Kidney epithelial cell (primary cell): ENCODE results near the gene PLCB1. TPM values are rescaled to one million over a fixed set of nuclear protein-coding genes. Genes with fewer than 3 reads are reported as not detected.
"Not testable (repeated sequence)": the region's sequence is repeated elsewhere in the genome, so short reads cannot be mapped to it uniquely, and the experiment has no call there.

Experiments
- DNase-seq: peaks from one replicate; pipeline ENCODE4 v3.0.0-alpha.2; 2010; ENCODE audit warnings: low read depth
- H3K27me3 ChIP-seq: 2 replicates; pipeline ENCODE4 v1.6.0; 2011; ENCODE audit warnings: low read length; ENCODE audit not compliant: control insufficient read depth, insufficient read depth
- H3K36me3 ChIP-seq: 2 replicates; pipeline ENCODE4 v1.5.1; 2011; ENCODE audit warnings: low read length; ENCODE audit not compliant: control insufficient read depth, insufficient read depth
- H3K4me3 ChIP-seq: 2 replicates; pipeline ENCODE4 v1.5.1; 2011; ENCODE audit warnings: low read depth, mild to moderate bottlenecking, control low read depth, low read length
- CTCF ChIP-seq: IDR thresholded peaks from 2 replicates; pipeline ENCODE4 v1.5.1; 2011; ENCODE audit warnings: mild to moderate bottlenecking, moderate library complexity, low read length, control low read depth, inconsistent platforms; ENCODE audit not compliant: insufficient read depth, poor library complexity, severe bottlenecking
- total RNA-seq: library from RNA; depleted of rRNA; stranded (reverse); fragments of >200 nt; gene quantifications from 2 replicates; pipeline ENCODE4 v1.2.3, GENCODE V29; 2015

Gene PLCB1
- total RNA-seq, 1 donor from 2014 or later = 5.1 TPM

DNA sequence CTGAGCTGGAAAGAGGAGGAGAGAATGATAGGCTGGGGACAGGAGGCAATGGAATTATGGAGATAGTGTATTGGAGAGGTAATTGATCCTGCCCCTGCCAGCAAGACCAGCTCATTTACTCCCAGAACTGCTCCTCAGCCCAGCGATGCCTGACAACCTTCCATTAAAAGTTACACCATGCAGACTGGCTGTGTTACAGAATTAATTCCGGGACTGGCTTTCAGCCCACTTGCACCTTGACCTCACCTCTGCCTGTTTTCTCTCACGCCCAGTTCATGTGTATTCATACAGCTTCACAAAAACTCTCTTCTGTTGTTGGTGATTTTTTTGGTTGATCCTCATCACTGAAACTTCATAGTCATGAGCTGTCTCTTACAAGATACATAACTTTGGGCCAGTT, 207.3 kb downstream of the PLCB1 start:
- DNase-seq = no peak
- Histone ChIP-seq H3K27me3 (no peaks in the 10 kb centered on the region), H3K4me3 (no peak overlapping the region), H3K36me3 (no peaks in the 10 kb centered on the region)
- no peak for TF ChIP-seq CTCF

DNA sequence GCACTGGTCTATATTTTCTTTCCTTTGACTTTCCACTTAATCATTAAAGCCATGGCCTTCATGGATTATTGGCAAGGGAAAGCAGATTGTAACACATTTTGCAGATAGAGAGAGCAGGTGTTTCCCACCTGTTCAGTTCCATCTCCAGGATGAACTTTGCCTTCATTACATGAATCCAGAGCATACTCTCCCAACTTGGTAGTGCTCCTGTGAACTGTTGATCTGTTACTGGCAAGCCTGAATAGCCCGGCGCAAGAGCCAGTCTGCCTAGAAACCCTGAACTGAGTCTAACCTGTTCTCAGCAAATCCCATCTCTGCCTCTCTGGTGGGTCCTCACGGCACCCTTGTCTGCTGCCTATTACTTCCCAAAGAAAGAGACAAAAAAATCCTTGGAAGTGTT, 210.3 kb downstream of the PLCB1 start:
- H3K27me3 ChIP-seq = no peaks in the 10 kb centered on the region
- no peak overlapping the region for H3K4me3 ChIP-seq
- no peak for DNase-seq
- TF ChIP-seq CTCF = no peak
- H3K36me3 ChIP-seq = no peaks in the 10 kb centered on the region

DNA sequence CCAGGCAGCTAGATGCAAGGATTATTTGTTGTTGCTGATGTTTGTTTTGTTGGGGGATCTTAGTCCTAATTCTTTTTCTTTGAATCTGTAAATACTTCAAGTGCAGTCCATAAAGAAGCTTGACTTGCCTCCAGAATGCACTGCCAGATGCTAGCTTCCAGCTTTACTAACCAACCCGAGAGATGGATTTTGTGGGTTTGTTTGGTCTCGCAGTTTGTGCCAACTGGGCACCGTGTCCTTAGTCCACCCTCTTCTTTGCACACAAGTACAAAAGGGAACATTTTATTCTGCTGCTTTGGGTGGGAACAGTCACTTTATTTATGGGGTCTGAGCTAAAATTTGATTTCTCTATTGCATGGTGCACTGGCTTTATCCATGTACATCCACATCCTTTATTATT, 212.0 kb downstream of the PLCB1 start:
- Histone ChIP-seq H3K4me3 (no peak overlapping the region), H3K27me3 (no peaks in the 10 kb centered on the region), H3K36me3 (no peaks in the 10 kb centered on the region)
- no peak for DNase-seq
- no peak for TF ChIP-seq CTCF

- no peaks in the 10 kb centered on the region for H3K27me3 ChIP-seq
- no peak for TF ChIP-seq CTCF
- DNase-seq = no peak
- H3K36me3 ChIP-seq = no peaks in the 10 kb centered on the region
- no peak overlapping the region for H3K4me3 ChIP-seq
These were observed 212.6 kb downstream of the PLCB1 start for GRCh38 chr20:8344631-8345030.

DNA sequence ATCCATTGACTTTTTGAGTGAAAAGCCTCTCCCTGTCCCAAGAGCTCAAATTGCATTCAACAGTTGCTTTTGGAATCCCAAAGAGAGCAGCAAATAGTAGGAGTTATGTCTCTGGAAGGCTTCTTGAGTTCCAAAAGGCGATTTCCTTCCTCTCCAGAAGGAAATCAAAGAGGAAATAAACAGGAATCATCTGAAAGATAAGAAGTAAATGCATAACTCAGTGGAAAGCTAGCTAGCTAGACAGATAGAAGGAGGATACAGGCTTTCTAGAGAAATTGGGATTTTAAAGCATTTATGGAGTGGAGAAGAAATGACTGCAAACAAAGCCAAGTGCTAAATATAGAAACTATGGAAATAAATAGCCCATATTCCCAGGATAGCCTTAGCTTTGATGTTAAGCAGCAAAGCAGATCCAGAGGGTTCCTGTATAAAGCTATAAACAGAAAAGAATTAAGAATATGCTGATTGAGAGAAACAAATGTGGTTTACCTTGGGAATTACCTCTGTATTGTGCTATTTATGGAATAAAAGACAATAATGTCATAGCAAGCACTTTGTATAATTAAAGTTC, 214.7 kb downstream of the PLCB1 start:
- Histone ChIP-seq H3K4me3 (no peak overlapping the region), H3K36me3 (no peaks in the 10 kb centered on the region), H3K27me3 (no peaks in the 10 kb centered on the region)
- TF ChIP-seq CTCF = no peak
- no peak for DNase-seq

DNA sequence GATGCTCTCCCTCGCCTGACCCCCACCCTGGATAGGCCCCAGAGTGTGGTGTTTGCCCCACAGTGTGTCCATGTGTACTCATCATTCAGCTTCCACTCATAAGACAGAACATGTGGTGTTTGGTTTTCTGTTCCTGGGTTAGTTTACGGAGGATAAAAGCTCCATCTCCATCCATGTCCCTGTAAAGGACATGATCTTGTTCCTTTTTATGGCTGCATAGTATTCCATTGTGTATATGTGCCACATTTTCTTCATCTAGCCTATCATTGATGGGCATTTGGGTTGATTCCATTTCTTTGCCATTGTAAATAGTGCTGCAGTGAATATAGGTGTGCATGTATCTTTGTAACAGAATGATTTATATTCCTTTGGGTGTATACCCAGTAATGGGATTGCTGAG, 218.2 kb downstream of the PLCB1 start:
- not testable (repeated sequence) for DNase-seq, H3K4me3 ChIP-seq, H3K36me3 ChIP-seq, H3K27me3 ChIP-seq

DNA sequence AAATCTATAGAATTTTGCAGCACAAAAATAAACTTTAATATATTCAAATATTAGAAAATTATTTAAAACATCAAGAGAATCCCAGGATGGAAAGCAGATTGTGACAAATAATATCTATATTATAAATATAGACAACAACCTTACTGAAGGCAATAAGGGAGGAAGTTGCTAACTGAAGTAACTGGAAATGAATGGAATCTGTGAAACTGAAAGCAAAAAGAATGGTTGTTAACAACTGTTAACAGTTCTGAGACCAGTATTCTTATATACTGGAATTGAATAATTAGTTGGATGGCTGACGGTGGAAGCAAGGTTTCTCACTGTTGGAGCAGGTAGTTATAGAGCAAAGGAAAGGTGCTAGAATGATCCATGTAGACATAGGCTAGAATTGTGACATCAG, 220.4 kb downstream of the PLCB1 start:
- H3K4me3 ChIP-seq = no peak overlapping the region
- no peak for DNase-seq
- no peak for TF ChIP-seq CTCF

More for the DNA sequence above, 220.4 kb downstream of the PLCB1 start:
- H3K27me3 ChIP-seq = no peaks in the 10 kb centered on the region
- H3K36me3 ChIP-seq = no peaks in the 10 kb centered on the region
